Activated naive CD8-positive, alpha-beta T cell treated with anti-CD3 and anti-CD28 coated beads, Interleukin-2, amount 50 U/mL, for 24 hours (primary cell): Measurements from ENCODE around the gene C2orf80.
"Not testable (repeated sequence)": the region's sequence is repeated elsewhere in the genome, so short reads cannot be mapped to it uniquely, and the experiment has no call there.

Source experiments
- ATAC-seq: fragments of 150-1000 bp; cut with Tn5 transposase; one replicate; pipeline ENCODE4 v1.10.0; 2021
- DNase-seq: peaks from one replicate; pipeline ENCODE4 v3.0.0; 2021
- H3K27ac Mint-ChIP-seq: one replicate; pipeline ENCODE4 v1.8.0; 2021; ENCODE audit warnings: mild to moderate bottlenecking, mixed read lengths
- H3K27me3 Mint-ChIP-seq: one replicate; pipeline ENCODE4 v1.8.0; 2021; ENCODE audit warnings: mixed read lengths
- H3K36me3 Mint-ChIP-seq: one replicate; pipeline ENCODE4 v1.8.0; 2021; ENCODE audit warnings: low read depth, mixed read lengths
- H3K4me1 Mint-ChIP-seq: one replicate; pipeline ENCODE4 v1.8.0; 2021; ENCODE audit warnings: mixed read lengths
- H3K4me3 Mint-ChIP-seq: one replicate; pipeline ENCODE4 v1.8.0; 2021; ENCODE audit warnings: mild to moderate bottlenecking, moderate library complexity, mixed read lengths
- H3K9me3 Mint-ChIP-seq: one replicate; pipeline ENCODE4 v1.8.0; 2021; ENCODE audit warnings: mixed read lengths

The C2orf80 gene

DNA sequence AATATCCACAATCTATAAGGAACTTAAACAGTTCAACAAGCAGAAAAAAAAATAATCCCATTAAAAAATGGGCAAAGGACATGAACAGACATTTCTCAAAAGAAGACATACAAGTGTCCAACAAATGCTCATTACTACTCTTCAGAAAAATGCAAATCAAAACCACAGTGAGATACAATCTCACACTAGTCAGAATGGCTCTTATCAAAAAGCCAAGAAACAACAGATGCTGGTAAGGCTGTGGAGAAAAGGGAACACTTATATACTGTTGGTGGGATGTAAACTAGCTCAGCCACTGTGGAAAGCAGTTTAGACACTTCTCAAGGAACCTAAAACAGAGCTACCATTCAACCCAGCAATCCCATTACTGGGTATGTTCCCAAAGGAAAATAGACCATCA, 36.7 kb downstream of the C2orf80 start:
- DNase-seq (no peak), ATAC-seq (no peak)
- Mint-ChIP-seq H3K27me3 (no peaks in the 10 kb centered on the region), H3K9me3 (peaks cover 5% of the 10 kb centered on the region), H3K4me3 (no peak overlapping the region), H3K36me3 (no peaks in the 10 kb centered on the region), H3K27ac (no peak overlapping the region), H3K4me1 (no peaks in the 10 kb centered on the region)

DNA sequence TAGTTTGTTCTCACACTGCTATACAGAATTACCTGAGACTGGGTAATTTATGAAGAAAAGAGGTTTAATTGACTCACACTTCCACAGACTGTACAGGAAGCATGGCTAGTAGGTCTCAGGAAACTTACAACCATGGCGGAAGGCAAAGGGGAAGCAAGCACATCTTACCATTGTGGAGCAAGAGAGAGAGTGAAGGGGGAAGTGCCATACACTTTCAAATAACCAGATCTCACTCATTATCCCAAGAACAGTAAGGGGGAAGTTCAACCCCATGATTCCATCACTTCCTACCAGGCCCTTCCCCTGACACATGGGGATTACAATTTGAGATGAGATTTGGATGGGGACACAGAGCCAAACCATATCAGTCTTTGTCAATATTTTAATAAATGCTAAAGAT, 38.9 kb downstream of the C2orf80 start:
- DNase-seq (no peak), ATAC-seq (no peak)
- no peaks in the 10 kb centered on the region for H3K36me3 Mint-ChIP-seq
- no peak overlapping the region for H3K27ac Mint-ChIP-seq
- H3K27me3 Mint-ChIP-seq: no peaks in the 10 kb centered on the region
- peaks cover 5% of the 10 kb centered on the region for H3K9me3 Mint-ChIP-seq
- H3K4me3 Mint-ChIP-seq: no peak overlapping the region
- no peaks in the 10 kb centered on the region for H3K4me1 Mint-ChIP-seq

- no peak for ATAC-seq
- Mint-ChIP-seq H3K9me3 (peaks cover 5% of the 10 kb centered on the region), H3K4me1 (no peaks in the 10 kb centered on the region), H3K27ac (no peak overlapping the region), H3K27me3 (no peaks in the 10 kb centered on the region), H3K4me3 (no peak overlapping the region), H3K36me3 (no peaks in the 10 kb centered on the region)
- DNase-seq: no peak
These were observed 39.7 kb downstream of the C2orf80 start for GRCh38 chr2:208150094-208150493.

GRCh38 chr2:208148803-208149202, 41.0 kb downstream of the C2orf80 start:
- Mint-ChIP-seq H3K27ac (no peak overlapping the region), H3K9me3 (peaks cover 5% of the 10 kb centered on the region), H3K4me1 (no peaks in the 10 kb centered on the region), H3K27me3 (no peaks in the 10 kb centered on the region), H3K36me3 (no peaks in the 10 kb centered on the region), H3K4me3 (no peak overlapping the region)
- ATAC-seq (no peak), DNase-seq (no peak)

DNA sequence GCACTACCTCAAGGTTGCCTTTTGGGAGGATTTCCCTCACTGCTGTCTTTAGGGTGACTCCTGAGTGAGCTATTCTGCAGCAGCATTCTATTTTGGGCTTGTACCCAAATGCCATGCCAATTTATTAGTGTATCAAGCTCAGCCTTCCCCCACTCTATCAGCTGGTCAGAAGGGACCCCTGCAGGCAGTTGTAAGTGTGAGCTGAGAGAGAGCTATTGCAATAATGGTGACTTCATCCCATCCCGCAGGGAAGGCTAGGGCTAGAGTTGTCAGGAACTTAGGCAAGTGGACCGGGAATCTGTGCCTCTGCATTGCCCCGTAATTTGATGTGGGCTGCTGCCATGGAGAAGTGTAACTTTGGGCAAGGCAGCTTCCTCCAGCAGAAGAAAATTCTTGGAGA, 42.1 kb downstream of the C2orf80 start:
- DNase-seq (no peak), ATAC-seq (no peak)
- Mint-ChIP-seq H3K4me1 (no peaks in the 10 kb centered on the region), H3K36me3 (no peaks in the 10 kb centered on the region), H3K9me3 (peaks cover 5% of the 10 kb centered on the region), H3K27me3 (no peaks in the 10 kb centered on the region), H3K4me3 (no peak overlapping the region), H3K27ac (no peak overlapping the region)

GRCh38 chr2:208147008-208147407, 42.8 kb downstream of the C2orf80 start:
- Mint-ChIP-seq H3K27me3 (no peaks in the 10 kb centered on the region), H3K9me3 (peaks cover 5% of the 10 kb centered on the region), H3K4me1 (no peaks in the 10 kb centered on the region), H3K27ac (no peak overlapping the region), H3K4me3 (no peak overlapping the region), H3K36me3 (no peaks in the 10 kb centered on the region)
- ATAC-seq (no peak), DNase-seq (no peak)

DNA sequence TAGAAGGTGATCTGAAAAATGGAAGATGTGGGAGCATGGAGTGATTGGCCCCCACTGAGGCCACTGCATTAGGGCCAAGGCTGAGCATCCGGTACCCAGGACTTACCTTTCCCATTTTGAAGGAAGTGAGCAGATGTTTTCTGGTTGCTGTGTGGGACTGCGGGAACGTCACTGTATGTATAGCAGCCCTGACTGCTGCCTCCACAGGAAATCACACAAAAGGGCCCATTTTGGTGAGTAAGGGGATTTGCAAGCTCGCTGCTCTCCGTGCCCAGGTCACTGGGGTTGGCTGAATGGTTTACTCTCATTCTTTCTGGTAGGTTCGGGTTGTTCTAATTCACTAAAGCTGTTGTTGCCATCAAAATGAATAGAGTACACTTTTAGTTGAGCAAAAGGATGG, 43.8 kb downstream of the C2orf80 start, which contains the start of gene CRYGB:
Gene CRYGB (minus strand): TSS at position 153 of the 400 bp plus-strand sequence. CDS start 38 bp downstream, at position 115.
- Mint-ChIP-seq H3K4me1 (no peaks in the 10 kb centered on the region), H3K4me3 (no peak within 1 kb of the TSS), H3K36me3 (no peaks in the 10 kb centered on the region), H3K9me3 (peaks cover 5% of the 10 kb centered on the region), H3K27ac (no peak within 1 kb of the TSS), H3K27me3 (no peaks in the 10 kb centered on the region)
- no peak for DNase-seq
- ATAC-seq: no peak

DNA sequence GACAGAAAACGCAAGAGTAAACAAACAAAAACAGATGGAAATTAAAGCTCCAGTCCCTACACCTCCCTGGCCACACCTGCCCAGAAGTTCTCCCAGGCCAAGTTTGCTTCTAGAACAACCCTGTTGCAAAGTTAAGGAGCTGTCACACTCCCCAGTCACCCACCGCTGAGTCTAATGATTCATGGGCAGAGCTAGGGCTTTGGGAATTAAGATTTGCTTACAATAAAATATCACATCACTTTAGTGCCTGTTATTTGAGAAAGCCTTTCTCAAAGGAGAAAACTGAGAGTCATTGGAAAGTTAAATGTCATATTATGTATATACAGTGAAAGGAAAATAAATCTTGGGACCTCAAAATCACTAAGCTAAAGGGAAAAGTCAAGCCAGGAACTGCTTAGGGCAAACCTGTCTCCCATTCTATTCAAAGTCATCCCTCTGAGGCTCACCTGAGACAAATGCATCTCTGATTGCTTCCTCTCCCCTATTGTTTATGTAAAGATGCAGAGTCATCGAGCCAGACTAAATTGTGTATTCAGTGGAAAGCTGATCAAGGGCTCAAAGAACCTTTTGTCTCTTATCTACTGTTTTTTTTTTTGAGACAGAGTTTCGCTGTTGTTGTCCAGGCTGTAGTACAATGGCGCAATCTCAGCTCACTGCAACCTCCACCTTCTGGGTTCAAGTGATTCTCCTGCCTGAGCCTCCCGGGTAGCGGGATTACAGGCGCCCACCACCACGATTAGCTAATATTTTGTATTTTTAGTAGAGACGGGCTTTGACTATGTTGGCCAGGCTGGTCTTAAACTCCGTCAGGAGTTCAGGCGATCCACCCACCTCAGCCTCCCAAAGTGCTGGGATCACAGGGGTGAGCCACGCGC, 46.7 kb downstream of the C2orf80 start:
- no peaks in the 10 kb centered on the region for H3K36me3 Mint-ChIP-seq
- no peak for ATAC-seq
- no peak for DNase-seq
- no peaks in the 10 kb centered on the region for H3K9me3 Mint-ChIP-seq
- H3K4me3 Mint-ChIP-seq: no peak overlapping the region
- no peaks in the 10 kb centered on the region for H3K27me3 Mint-ChIP-seq
- H3K4me1 Mint-ChIP-seq: no peaks in the 10 kb centered on the region
- H3K27ac Mint-ChIP-seq: no peak overlapping the region

- Mint-ChIP-seq H3K36me3 (no peaks in the 10 kb centered on the region), H3K27me3 (no peaks in the 10 kb centered on the region), H3K27ac (no peak overlapping the region), H3K9me3 (peaks cover 4% of the 10 kb centered on the region), H3K4me3 (no peak overlapping the region), H3K4me1 (no peaks in the 10 kb centered on the region)
- no peak for ATAC-seq
- no peak for DNase-seq
These were observed 47.4 kb downstream of the C2orf80 start for GRCh38 chr2:208142240-208142924.

DNA sequence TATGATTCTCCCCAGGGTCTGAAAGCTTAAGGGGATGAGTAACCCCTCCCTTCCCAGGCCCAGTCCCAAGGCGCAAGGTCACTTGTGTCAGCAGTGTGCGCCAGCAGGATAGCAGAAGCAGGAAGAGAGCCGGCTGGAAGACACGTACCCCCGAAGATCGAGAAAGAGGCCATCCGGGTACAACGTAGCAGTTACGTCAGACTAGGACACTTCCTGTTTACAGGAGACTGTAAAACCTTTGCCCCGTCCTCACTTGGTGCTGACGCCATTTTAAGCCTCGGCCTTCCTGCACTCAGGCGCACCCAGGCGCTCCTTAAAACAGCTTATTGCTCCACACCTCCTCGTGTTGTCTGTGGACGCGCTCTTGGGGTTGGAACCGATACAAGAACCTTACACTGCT, 50.4 kb downstream of the C2orf80 start:
- Mint-ChIP-seq H3K36me3 (no peaks in the 10 kb centered on the region), H3K4me3 (no peak overlapping the region), H3K4me1 (peaks cover 10% of the 10 kb centered on the region), H3K9me3 (peaks cover 4% of the 10 kb centered on the region), H3K27me3 (no peaks in the 10 kb centered on the region), H3K27ac (no peak overlapping the region)
- no peak for DNase-seq
- ATAC-seq: no peak

GRCh38 chr2:208138334-208138733, 51.5 kb downstream of the C2orf80 start:
- H3K27me3 Mint-ChIP-seq, H3K4me3 Mint-ChIP-seq, H3K36me3 Mint-ChIP-seq, H3K9me3 Mint-ChIP-seq, ATAC-seq, H3K27ac Mint-ChIP-seq, DNase-seq, H3K4me1 Mint-ChIP-seq: not testable (repeated sequence)

DNA sequence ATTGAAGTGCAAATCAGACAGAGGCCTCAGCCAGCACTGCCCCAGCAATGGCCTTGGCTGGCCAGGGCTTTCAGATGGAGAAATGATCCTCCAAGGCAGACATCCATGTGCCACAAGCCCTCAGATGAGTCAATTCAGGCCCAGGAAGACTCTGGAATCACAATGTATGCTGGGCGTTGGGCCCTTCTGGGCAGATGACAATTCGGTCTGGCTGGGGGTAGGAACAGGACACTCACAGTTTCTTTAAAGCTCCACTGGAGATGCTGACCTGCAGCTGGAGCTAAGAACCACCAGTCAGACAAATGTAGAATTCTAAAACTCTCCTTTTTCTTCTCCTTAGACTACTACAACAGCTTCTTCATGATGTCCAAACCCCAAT, 53.1 kb downstream of the C2orf80 start:
- Mint-ChIP-seq H3K27ac (no peak overlapping the region), H3K36me3 (no peaks in the 10 kb centered on the region), H3K27me3 (no peaks in the 10 kb centered on the region), H3K4me3 (no peak overlapping the region), H3K9me3 (peaks cover 4% of the 10 kb centered on the region), H3K4me1 (peaks cover 10% of the 10 kb centered on the region)
- DNase-seq: no peak
- no peak for ATAC-seq

DNA sequence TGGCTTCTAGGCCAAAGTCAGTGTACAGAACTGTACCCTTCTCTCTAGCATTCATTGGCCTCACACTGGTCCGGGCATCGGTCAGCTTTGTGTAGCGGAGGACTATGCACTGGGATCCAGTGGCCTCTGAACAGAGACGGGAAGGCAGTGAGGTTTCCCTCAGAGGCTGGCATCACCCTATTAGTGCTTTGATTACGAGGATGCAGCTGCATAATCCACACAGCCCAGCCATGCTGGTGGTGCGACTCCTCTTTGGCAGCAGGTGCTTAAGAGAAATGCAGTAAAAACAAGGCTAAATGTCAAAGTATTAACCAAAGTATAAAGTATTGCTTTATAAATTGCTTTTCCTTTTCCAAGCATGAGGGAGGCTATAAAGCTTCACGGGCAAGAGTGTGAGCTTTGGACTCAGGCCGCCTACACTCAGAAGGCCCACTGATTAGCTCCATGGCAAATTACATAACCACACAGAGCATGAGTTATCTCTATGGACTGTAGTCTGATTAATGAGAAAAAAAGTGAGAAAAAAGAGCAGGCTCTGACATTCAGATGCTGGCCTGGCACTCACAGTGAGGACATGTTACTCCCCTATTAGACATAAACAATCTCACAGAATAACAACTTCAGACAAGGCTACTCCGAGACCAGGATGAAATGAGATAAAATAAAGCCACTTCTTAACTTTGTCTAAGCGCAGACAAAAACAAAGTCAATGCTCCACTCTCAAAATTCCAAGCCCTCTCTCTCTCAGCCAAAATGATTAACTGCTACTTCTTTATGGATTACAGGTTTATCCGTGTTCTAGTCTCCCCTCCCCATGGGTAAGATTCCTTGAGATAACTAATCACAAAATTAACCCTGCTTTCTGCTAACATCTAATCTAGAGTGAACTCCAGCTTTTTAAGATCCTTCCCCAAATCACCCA, 53.8 kb downstream of the C2orf80 start:
- ATAC-seq: no peak
- no peaks in the 10 kb centered on the region for H3K36me3 Mint-ChIP-seq
- H3K4me3 Mint-ChIP-seq: no peak overlapping the region
- no peak for DNase-seq
- peaks cover 4% of the 10 kb centered on the region for H3K9me3 Mint-ChIP-seq
- peaks cover 10% of the 10 kb centered on the region for H3K4me1 Mint-ChIP-seq
- H3K27ac Mint-ChIP-seq: no peak overlapping the region
- no peaks in the 10 kb centered on the region for H3K27me3 Mint-ChIP-seq

GRCh38 chr2:208134928-208135586, 54.8 kb downstream of the C2orf80 start:
- DNase-seq (peak; percentile 13), ATAC-seq (peak; percentile 87)
- no peaks in the 10 kb centered on the region for H3K27me3 Mint-ChIP-seq
- no peak overlapping the region for H3K4me3 Mint-ChIP-seq
- no peak overlapping the region for H3K27ac Mint-ChIP-seq
- H3K4me1 Mint-ChIP-seq: peaks cover 10% of the 10 kb centered on the region
- peaks cover 4% of the 10 kb centered on the region for H3K9me3 Mint-ChIP-seq
- H3K36me3 Mint-ChIP-seq: no peaks in the 10 kb centered on the region
